Fibroblast of lung (primary cell): ENCODE measurements around the gene MOB4.

Experiments
- EZH2 ChIP-seq: IDR thresholded peaks from 2 replicates; pipeline ENCODE4 v1.5.1; 2012; ENCODE audit warnings: low read length, control low read depth, mild to moderate bottlenecking; ENCODE audit errors: missing control alignments
- TF ChIP-seq, protein P1 (sequence below), 2 donors: IDR thresholded peaks in 1 of 2; conservative IDR thresholded peaks in 1 of 2; 1 replicate in 1 of 2; 2 replicates in 1 of 2; pipeline ENCODE4 v1.5.1; 2011 to 2012; ENCODE audit warnings: low read length in 2 of 2, control low read depth in 1 of 2, inconsistent platforms in 1 of 2, low read depth in 1 of 2, mild to moderate bottlenecking in 1 of 2

DNA sequence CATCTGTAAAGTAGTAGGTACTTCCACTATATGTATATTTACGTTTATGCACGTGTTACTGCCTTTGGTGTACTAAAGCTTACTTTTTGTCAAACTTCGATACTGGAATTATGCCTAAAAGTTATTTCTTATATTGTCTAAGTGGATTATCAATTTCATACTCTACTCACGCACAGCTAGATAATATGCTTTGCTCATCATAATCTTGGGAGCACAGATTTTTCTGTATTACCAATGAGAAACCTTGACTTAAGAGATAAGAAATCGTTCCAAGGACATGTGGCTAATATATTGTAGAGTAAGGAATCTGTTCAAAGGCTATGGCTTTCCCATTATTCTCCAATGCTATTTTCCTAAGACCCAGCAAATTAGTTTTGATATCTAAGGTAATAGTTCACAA, 9.2 kb upstream of the MOB4 start:
- TF ChIP-seq, protein P1, sequence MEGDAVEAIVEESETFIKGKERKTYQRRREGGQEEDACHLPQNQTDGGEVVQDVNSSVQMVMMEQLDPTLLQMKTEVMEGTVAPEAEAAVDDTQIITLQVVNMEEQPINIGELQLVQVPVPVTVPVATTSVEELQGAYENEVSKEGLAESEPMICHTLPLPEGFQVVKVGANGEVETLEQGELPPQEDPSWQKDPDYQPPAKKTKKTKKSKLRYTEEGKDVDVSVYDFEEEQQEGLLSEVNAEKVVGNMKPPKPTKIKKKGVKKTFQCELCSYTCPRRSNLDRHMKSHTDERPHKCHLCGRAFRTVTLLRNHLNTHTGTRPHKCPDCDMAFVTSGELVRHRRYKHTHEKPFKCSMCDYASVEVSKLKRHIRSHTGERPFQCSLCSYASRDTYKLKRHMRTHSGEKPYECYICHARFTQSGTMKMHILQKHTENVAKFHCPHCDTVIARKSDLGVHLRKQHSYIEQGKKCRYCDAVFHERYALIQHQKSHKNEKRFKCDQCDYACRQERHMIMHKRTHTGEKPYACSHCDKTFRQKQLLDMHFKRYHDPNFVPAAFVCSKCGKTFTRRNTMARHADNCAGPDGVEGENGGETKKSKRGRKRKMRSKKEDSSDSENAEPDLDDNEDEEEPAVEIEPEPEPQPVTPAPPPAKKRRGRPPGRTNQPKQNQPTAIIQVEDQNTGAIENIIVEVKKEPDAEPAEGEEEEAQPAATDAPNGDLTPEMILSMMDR (conservative IDR thresholded peaks at IDR 0.05 in 1 of 2, IDR thresholded peaks at IDR 0.05 in 1 of 2; ENCODE audit: low read depth in 1 of 2, low read length in 2 of 2) = no peak
- TF ChIP-seq EZH2 = no peak
